ENCODE results near the gene AKAP13.
"Not testable (repeated sequence)": the region's sequence is repeated elsewhere in the genome, so short reads cannot be mapped to it uniquely, and the experiment has no call there.

The AKAP13 gene

GRCh38 chr15:85583442-85583841, 203.0 kb downstream of the AKAP13 start:
- no peak for DNase-seq

GRCh38 chr15:85583923-85584390, 203.6 kb downstream of the AKAP13 start:
- DNase-seq, result no peak

GRCh38 chr15:85584872-85585271, 204.5 kb downstream of the AKAP13 start:
- DNase-seq, result no peak

- DNase-seq, result not testable (repeated sequence)
Observed at GRCh38 chr15:85586196-85586595, 205.8 kb downstream of the AKAP13 start.

GRCh38 chr15:85587707-85588411, 207.5 kb downstream of the AKAP13 start:
- DNase-seq, result no peak

- DNase-seq, result no peak
Observed at GRCh38 chr15:85588677-85589076, 208.3 kb downstream of the AKAP13 start.

- DNase-seq, result no peak
Observed at GRCh38 chr15:85589851-85590250, 209.4 kb downstream of the AKAP13 start.

- no peak for DNase-seq
Observed at GRCh38 chr15:85591622-85592021, 211.2 kb downstream of the AKAP13 start.

GRCh38 chr15:85592148-85592547, 211.7 kb downstream of the AKAP13 start:
- DNase-seq, result no peak

- DNase-seq, result no peak
Observed at GRCh38 chr15:85593809-85594445, 213.5 kb downstream of the AKAP13 start.

- no peak for DNase-seq
Observed at GRCh38 chr15:85595804-85596536, 215.6 kb downstream of the AKAP13 start.

GRCh38 chr15:85597155-85597815, 216.9 kb downstream of the AKAP13 start:
- no peak for DNase-seq

- no peak for DNase-seq
Observed at GRCh38 chr15:85598219-85598618, 217.8 kb downstream of the AKAP13 start.

GRCh38 chr15:85598718-85599398, 218.5 kb downstream of the AKAP13 start:
- DNase-seq, result no peak

GRCh38 chr15:85600001-85600400, 219.6 kb downstream of the AKAP13 start:
- DNase-seq, result no peak

GRCh38 chr15:85603160-85603559, 222.8 kb downstream of the AKAP13 start:
- DNase-seq, result no peak

GRCh38 chr15:85603703-85604102, 223.3 kb downstream of the AKAP13 start:
- no peak for DNase-seq

GRCh38 chr15:85604194-85604593, 223.8 kb downstream of the AKAP13 start:
- DNase-seq, result no peak

- DNase-seq, result no peak
Observed at GRCh38 chr15:85606738-85607137, 226.3 kb downstream of the AKAP13 start.

GRCh38 chr15:85607141-85607806, 226.9 kb downstream of the AKAP13 start:
- DNase-seq, result no peak

- DNase-seq, result no peak
Observed at GRCh38 chr15:85607842-85608241, 227.4 kb downstream of the AKAP13 start.

GRCh38 chr15:85609492-85609891, 229.1 kb downstream of the AKAP13 start:
- DNase-seq, result no peak
